HG03066 (cell line): ENCODE measurements around the gene NFATC1.
"Not testable (repeated sequence)": the region's sequence is repeated elsewhere in the genome, so short reads cannot be mapped to it uniquely, and the experiment has no call there.

Source experiments
- ATAC-seq: cut with Tn5 transposase; IDR thresholded peaks from one replicate; pipeline ENCODE4 v1.9.1; 2021; ENCODE audit warnings: low read depth; ENCODE audit not compliant: unreplicated experiment

Gene NFATC1

GRCh38 chr18:79496978-79497637 lies 101.4 kb downstream of the NFATC1 start:
- ATAC-seq, result no peak

- ATAC-seq, result peak; percentile 83
Observed at GRCh38 chr18:79497638-79498081, 101.9 kb downstream of the NFATC1 start.

GRCh38 chr18:79498662-79499061 lies 102.9 kb downstream of the NFATC1 start:
- no peak for ATAC-seq

GRCh38 chr18:79501006-79501405 lies 105.3 kb downstream of the NFATC1 start:
- no peak for ATAC-seq

GRCh38 chr18:79502782-79503181 lies 107.1 kb downstream of the NFATC1 start:
- no peak for ATAC-seq

GRCh38 chr18:79503406-79503805 lies 107.7 kb downstream of the NFATC1 start:
- ATAC-seq, result no peak

- ATAC-seq, result no peak
Observed at GRCh38 chr18:79504034-79504433, 108.3 kb downstream of the NFATC1 start.

GRCh38 chr18:79504495-79504894 lies 108.8 kb downstream of the NFATC1 start:
- ATAC-seq, result not testable (repeated sequence)

- ATAC-seq, result not testable (repeated sequence)
Observed at GRCh38 chr18:79505465-79505864, 109.7 kb downstream of the NFATC1 start.

GRCh38 chr18:79506191-79507075 lies 110.7 kb downstream of the NFATC1 start:
- ATAC-seq, result no peak

GRCh38 chr18:79507076-79507545 lies 111.4 kb downstream of the NFATC1 start:
- no peak for ATAC-seq

- no peak for ATAC-seq
Observed at GRCh38 chr18:79507546-79508480, 112.1 kb downstream of the NFATC1 start.

- ATAC-seq, result no peak
Observed at GRCh38 chr18:79508565-79509535, 113.1 kb downstream of the NFATC1 start.

- ATAC-seq, result no peak
Observed at GRCh38 chr18:79509536-79509930, 113.8 kb downstream of the NFATC1 start.

- no peak for ATAC-seq
Observed at GRCh38 chr18:79510046-79510685, 114.4 kb downstream of the NFATC1 start.

GRCh38 chr18:79510731-79511241 lies 115.1 kb downstream of the NFATC1 start:
- no peak for ATAC-seq

GRCh38 chr18:79511271-79511670 lies 115.5 kb downstream of the NFATC1 start:
- ATAC-seq, result no peak

GRCh38 chr18:79511671-79512301 lies 116.1 kb downstream of the NFATC1 start:
- ATAC-seq, result no peak
